Activated CD8-positive, alpha-beta memory T cell treated with anti-CD3 and anti-CD28 coated beads, Interleukin-2, amount 50 U/mL, for 1 hour (primary cell): ENCODE data around the gene SETD4.
"Not testable (repeated sequence)": the region's sequence is repeated elsewhere in the genome, so short reads cannot be mapped to it uniquely, and the experiment has no call there.

Experiments used
- DNase-seq: peaks from one replicate; pipeline ENCODE4 v3.0.0-alpha.2; 2020; ENCODE audit errors: extremely low read depth

Gene SETD4, protein sequence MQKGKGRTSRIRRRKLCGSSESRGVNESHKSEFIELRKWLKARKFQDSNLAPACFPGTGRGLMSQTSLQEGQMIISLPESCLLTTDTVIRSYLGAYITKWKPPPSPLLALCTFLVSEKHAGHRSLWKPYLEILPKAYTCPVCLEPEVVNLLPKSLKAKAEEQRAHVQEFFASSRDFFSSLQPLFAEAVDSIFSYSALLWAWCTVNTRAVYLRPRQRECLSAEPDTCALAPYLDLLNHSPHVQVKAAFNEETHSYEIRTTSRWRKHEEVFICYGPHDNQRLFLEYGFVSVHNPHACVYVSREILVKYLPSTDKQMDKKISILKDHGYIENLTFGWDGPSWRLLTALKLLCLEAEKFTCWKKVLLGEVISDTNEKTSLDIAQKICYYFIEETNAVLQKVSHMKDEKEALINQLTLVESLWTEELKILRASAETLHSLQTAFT

GRCh38 chr21:36060159-36060921, at the start of gene SETD4:
Gene SETD4, minus strand, starts transcription at chr21:36060526. Its CDS starts 1,638 bp downstream, at chr21:36058888.
- DNase-seq = peak; percentile 79

GRCh38 chr21:36109868-36110267, 49.5 kb upstream of the SETD4 start:
- DNase-seq = no peak

DNA sequence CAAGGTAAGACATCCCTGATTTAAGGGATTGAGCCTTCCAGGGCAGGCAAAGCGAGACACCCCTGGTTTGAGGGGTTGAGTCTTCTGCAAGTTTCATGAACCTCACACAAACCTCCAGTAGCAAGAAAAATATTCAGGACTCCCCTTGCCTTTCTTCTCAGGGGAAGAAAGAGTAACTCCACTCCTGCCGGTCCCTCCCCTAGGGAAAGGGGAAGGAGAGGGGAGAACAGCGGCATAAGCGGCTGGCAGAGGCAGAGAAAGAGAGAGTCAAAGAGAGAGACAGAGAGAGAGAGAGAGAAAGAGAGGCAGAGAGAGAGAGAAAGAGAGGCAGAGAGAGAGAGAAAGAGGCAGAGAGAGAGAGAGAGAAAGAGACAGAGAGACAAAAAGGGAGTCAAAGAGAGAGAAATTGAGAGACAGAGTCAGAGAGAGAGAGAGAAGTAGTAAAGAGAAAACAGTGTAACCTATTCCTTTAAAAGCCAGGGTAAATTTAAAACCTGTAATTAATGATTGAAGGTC, 45.1 kb upstream of the SETD4 start:
- no peak for DNase-seq

DNA sequence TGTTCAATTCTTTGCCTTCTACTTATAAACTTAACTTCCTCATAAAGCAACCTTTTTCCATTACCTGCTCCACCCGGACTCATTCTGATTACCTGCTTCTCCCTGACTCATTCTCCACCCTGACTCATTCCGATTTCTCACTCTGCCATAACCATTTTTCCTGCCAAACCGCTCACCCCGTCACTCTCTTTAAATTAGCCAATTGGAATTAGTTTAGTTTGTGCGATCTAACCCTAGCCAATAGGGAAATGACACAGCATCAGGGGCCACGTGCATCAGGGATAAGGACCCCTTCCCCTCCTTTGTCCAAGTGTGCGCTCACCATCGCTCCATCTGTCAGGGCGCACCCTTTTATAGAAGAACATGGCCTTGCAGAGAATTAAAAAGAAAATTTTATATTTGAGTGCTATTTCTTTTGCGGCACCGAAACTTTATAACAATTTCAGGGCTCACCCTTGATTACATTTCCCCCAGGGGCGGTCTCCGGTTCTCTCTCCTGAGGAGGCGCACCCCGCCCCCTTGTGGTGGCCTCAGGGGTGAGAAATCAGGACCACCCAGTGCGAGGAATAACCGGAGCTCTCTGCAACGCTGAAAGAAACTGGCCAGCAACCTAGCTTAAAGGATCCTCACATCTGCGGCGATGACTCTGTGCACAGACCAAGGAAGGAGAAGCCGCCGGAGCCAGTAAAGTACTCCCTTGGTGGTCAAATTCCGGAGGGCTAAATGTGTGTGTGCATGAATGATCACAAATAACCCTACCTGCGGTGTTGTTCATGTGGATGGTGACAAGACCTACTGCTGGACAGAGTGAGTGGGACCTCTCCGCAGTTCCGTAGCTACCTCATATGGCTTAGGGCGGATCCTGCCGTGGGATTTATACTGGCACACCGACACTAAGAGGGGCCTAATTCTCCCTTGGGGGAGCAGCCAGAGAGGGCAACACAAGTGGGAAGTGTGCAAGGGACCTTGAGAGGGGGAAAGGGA, 44.3 kb upstream of the SETD4 start:
- peak; percentile 16 for DNase-seq

DNA sequence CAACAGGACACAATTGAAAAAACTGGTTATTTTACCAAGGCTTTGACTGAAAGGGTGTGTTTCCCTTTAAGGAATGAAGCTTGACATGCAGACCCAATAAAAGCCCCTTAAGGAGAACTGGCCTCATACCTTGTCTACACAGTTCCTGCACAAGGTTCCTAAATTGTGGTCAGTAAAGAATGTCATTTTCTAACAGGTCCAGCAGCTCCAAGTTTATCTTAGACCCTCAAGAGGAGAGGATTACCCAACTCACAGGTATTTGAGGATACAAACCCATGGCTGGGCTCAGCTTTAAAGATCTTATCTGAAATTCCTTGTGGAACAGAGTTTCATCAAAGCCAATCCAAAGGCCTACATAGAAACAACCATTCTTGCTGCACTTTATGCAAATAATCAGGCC, 43.1 kb upstream of the SETD4 start:
- no peak for DNase-seq

DNA sequence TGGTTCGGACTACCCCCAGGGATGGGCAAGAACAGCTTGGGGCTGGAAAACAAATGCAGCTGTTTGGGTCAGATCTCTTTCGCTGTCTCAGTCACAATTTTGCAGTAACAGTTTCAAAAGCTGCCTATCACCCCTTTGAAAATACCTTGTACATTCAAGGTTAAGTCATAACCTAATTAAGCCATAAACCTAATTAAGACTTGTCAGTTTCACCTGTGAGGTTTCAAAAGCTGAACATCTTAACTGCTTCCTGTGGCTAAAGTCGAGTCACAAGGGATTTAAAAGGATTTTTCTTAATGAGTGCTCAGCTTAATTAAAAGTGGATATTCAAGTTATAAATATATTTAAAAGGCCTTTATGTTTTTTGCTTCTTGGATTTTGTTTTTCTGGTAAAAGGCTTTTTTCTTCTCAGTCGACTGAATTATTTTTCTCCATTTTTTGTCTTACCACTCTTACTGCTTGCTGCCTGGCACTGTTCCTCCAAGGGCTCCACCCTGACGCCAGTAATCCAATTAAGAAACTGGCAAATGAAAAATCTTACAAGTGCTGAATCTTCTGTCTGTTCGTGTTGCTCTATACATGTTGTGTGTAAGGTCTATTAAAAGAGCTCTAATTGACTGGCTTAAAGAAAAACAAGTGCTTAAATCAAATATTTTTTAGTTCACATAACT, 40.8 kb upstream of the SETD4 start:
- DNase-seq = no peak

DNA sequence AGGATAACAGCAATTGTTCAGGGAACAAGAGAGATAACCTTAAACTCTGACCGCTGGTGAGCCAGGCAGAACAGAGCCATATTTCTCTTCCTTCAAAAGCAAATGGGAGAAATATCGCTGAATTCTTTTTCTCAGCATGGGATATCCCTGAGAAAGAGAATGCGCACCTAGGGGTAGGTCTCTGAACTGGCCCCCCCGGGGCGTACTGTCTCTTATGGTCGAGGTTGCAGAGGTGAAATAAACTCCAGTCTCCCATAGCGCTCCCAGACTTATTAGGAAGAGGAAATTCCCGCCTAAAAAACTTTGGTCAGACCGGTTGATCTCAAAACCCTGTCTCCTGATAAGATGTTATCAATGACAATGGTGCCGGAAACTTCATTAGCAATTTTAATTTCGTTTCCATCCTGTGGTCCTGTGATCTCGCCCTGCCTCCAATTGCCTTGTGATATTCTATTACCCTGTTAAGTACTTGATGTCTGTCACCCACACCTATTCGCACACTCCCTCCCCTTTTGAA, 39.4 kb upstream of the SETD4 start:
- not testable (repeated sequence) for DNase-seq

DNA sequence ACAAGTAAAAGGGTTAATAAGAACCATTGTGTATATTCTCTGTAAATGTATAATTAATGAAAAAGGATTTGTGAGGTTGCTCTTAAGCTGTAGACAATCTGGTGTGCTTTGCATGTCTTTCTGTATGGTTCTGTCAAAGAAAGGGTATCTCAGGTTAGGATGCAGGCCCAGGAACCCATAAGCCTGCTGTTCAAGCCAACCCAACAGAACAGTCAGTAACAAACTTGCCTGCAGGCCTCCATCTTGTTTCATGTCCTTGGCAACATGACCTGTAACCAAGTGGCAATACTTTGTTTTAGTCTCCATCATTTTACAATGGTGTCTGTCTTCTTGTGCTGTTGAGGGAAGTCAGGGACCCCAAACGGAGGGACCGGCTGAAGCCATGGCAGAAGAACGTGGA, 38.7 kb upstream of the SETD4 start:
- DNase-seq = no peak

DNA sequence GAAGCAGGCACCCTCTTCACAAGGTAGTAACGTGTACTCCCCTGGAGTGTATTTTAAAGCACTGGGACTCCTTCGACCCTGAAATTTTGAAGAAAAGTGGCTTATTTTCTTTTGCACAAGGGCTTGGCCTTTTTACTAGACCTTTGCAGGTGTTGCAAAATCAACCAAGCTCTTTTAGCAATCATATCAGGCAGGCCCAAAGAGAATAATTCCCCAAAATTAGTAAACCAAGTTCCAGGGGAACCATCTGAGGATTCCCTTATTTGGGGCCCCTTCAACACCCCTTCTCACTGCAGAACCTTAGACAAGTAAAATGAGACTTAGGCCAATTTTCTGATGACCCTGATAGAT, 37.8 kb upstream of the SETD4 start:
- DNase-seq = no peak

DNA sequence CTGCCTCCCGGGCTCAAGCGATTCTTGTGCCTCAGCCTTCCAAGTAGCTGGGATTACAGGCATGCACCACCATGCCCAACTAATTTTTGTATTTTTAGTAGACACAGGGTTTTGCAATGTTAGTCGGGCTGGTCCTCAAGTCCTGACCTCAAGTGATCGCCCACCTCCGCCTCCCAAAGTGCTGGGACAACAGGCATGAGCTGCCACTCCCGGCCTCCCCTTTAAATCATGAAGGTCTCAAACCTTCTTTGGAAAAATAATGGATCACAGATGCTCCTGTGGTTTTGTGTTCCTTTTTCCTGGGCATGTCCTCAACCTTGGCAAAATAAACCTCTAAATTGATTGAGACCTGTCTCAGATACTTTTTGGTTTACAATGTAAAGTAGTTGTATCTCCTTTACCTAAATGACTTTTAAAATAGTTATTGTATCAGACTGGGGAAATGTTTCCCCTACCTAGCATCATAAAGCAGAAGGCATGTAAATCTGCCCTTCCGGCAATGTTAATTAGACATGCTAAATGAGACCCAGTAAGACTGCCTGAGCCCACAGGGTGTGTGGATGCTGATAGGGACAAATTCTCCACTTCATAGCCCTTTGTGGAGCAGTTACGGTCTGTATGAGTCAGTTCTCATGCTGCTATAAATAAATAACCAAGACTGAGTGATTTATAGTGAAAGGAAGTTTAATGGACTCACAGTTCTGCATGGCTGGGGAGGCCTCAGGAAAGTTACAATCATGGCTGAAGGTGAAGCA, 37.3 kb upstream of the SETD4 start:
- no peak for DNase-seq

- DNase-seq = no peak
Observed at GRCh38 chr21:36096398-36097290, 36.3 kb upstream of the SETD4 start.

- DNase-seq = no peak
Observed at GRCh38 chr21:36093512-36093911, 33.2 kb upstream of the SETD4 start.

- no peak for DNase-seq
Observed at GRCh38 chr21:36092681-36093080, 32.4 kb upstream of the SETD4 start.

GRCh38 chr21:36089946-36090345, 29.6 kb upstream of the SETD4 start:
- no peak for DNase-seq

GRCh38 chr21:36087362-36088138, 27.2 kb upstream of the SETD4 start:
- DNase-seq = no peak

DNA sequence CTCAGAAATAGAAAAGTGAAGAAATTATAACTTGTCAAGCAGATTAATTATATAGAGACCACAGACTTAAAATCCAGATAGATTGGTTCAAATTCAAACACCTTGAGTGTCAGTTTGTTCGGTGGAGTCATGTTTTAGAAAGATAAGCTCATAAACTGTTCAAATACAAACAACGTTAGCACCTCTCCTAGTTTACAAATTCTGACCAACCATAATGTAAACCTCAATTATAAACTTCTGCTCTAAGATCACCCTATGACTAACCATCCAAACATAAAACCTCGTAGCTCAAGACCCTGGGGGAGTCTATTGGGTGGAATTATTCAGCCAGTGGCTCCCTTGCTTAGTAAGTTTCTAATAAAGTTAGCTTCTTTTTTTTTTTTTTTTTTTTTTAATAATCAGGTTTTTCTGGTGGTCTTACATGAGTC, 21.9 kb upstream of the SETD4 start:
- DNase-seq = no peak

DNA sequence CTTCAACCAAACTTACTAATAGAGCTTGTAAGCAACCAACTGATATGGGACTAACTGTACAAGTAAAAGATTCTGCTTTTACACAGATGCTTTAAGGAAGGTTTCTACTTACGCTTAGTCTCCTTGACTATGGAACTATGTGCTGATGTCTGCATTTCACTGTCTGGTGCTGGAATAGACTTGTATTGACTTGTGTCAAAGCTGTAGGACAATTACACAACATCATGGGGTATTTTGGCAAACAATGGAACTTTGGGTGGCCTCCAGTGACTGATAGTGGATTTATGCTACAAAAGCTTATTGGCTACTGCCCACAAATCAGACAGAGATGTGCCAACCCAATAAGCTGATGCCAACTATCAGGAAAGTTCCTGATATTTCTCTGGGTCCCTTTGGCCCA, 20.1 kb upstream of the SETD4 start:
- no peak for DNase-seq

DNA sequence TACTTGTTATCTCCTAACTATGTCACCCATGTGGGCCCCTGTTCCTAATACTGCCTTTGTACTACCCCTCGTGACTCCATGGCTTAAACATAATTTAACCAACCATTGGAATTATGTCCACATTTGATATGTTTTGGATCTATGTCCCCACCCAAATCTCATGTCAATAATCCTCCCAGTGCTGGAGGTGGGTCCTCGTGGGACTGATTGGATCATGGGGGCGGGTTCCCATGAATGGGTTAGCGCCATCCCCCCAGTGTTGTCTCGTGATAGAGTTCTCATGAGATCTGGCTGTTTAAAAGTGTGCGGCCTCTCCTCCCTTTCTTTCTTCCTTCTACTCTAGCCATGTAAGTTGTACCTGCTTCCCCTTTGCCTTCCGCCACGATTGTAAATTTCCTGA, 19.3 kb upstream of the SETD4 start:
- DNase-seq = no peak
